ENCODE data around the gene CTTNBP2NL. TPM values are rescaled to one million over a fixed set of nuclear protein-coding genes. Genes with fewer than 3 reads are reported as not detected.
"Not testable (repeated sequence)": the region's sequence is repeated elsewhere in the genome, so short reads cannot be mapped to it uniquely, and the experiment has no call there.

Gene CTTNBP2NL
- total RNA-seq, 6 donors from 2014 or later: 33.1 to 95.3 (median 53.7) TPM

DNA sequence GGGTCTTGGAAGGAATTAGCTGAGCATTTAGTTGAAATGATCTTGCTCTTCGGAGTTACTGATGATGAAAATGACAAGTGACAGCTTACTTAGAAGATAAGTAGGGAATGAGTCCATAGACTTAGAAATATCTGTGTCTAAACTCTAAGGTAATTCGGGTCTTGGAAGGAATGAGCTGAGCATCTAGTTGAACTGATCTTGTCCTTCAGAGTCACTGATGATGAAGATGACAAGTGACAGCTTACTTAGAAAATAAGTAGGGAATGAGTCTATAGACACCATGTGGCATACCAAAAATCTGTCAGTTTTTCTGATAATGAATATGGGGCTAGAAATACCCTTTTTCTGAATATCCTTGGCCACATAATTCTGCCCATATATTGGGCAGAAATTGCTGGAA lies 14.7 kb downstream of the CTTNBP2NL start:
- Histone ChIP-seq H3K27ac (peak overlapping the region in 1 of 4 donors; percentile 34), H3K4me3 (no peak overlapping the region), H3K9me3 (no peaks in the 10 kb centered on the region), H3K36me3 (peaks cover 0 to 37% (median 11%) of the 10 kb centered on the region in 4 donors), H3K4me1 (peaks cover 0 to 12% (median 4%) of the 10 kb centered on the region in 4 donors), H3K27me3 (no peaks in the 10 kb centered on the region)
- TF ChIP-seq POLR2A (IDR thresholded peaks at IDR 0.05) (no peak), EP300 (IDR thresholded peaks at IDR 0.05) (no peak), POLR2AphosphoS5 (IDR thresholded peaks at IDR 0.05) (no peak)
- TF ChIP-seq, protein P1, sequence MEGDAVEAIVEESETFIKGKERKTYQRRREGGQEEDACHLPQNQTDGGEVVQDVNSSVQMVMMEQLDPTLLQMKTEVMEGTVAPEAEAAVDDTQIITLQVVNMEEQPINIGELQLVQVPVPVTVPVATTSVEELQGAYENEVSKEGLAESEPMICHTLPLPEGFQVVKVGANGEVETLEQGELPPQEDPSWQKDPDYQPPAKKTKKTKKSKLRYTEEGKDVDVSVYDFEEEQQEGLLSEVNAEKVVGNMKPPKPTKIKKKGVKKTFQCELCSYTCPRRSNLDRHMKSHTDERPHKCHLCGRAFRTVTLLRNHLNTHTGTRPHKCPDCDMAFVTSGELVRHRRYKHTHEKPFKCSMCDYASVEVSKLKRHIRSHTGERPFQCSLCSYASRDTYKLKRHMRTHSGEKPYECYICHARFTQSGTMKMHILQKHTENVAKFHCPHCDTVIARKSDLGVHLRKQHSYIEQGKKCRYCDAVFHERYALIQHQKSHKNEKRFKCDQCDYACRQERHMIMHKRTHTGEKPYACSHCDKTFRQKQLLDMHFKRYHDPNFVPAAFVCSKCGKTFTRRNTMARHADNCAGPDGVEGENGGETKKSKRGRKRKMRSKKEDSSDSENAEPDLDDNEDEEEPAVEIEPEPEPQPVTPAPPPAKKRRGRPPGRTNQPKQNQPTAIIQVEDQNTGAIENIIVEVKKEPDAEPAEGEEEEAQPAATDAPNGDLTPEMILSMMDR (IDR thresholded peaks at IDR 0.05): no peak
- 83 to 86% methylated on average over 2 of the region's 2 CpGs for WGBS, 2 donors
- no peak for ATAC-seq (ENCODE audit: low FRiP score in 2 of 2)
- DNase-seq: no peak

DNA sequence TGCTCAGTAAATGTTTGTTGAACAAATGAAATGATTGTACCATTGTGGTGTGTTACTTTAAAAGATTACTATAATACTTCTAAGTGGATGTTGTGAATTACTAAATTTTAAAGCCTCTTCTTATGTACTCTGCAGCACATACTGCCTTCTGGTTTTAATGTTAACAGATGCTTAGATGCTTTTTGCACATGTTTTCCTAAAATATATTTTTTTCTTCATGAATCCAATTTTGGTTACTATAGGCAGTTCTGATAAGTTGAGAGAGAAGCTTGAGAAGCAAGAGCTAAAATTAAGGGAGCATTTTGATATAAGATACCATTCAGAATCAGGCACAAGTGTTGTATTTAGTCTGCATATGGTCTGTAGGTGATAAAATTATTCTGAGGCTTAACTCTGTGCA lies 21.3 kb downstream of the CTTNBP2NL start:
- Histone ChIP-seq H3K27ac (peak overlapping the region in 1 of 4 donors; percentile 8), H3K27me3 (no peaks in the 10 kb centered on the region), H3K4me1 (no peaks in the 10 kb centered on the region), H3K36me3 (peaks cover 0 to 54% (median 21%) of the 10 kb centered on the region in 4 donors), H3K4me3 (no peak overlapping the region), H3K9me3 (no peaks in the 10 kb centered on the region)
- ATAC-seq (ENCODE audit: low FRiP score in 2 of 2) (no peak), DNase-seq (no peak)
- no peak for TF ChIP-seq POLR2A (IDR thresholded peaks at IDR 0.05)
- TF ChIP-seq, protein P1 (IDR thresholded peaks at IDR 0.05): no peak
- no peak for TF ChIP-seq POLR2AphosphoS5 (IDR thresholded peaks at IDR 0.05)
- no peak for TF ChIP-seq EP300 (IDR thresholded peaks at IDR 0.05)

DNA sequence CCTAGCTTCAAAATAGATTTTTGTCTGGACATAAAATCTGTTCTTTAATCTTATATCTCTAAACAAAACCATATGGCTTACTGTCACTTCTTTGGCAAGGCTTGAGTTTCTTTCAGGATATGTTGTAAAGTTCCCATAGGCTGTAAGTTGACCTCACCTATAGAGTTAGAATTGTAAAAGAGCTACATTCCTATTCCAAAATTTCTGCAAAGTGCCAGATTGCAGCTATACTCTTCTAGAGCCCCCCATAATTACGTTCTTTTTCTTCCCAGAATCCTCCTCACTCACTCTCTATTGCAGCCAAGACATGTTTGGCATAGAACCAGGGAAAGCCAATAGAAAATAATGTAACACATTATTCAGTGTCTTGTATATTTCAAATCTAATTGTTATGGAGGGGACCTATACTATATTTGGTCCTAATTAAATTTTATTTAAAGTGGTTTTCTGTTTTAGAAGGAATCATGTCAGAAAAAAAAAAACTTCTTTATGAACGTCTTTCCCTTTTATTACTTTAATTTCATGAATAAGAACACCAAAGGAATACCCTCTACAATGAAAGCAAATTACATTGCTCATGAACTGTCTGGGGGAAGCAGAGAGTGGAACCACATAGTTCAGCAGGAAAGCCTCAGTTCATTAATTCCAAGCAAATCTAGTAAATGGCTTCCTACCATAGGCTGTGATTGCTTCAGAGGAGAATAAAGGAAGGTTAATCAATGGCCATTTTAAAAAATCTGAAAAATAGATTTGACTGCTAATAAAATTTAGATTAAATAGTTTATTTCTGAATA lies 22.3 kb downstream of the CTTNBP2NL start:
- WGBS, 2 donors: 72 to 75% methylated on average over 2 of the region's 2 CpGs
- no peak overlapping the region for H3K4me3 ChIP-seq
- no peak for DNase-seq
- no peaks in the 10 kb centered on the region for H3K9me3 ChIP-seq
- H3K4me1 ChIP-seq: no peaks in the 10 kb centered on the region
- no peaks in the 10 kb centered on the region for H3K27me3 ChIP-seq
- H3K27ac ChIP-seq: no peak overlapping the region
- H3K36me3 ChIP-seq: peaks cover 0 to 55% (median 16%) of the 10 kb centered on the region in 4 donors
- no peak for ATAC-seq (ENCODE audit: low FRiP score in 2 of 2)
- TF ChIP-seq EP300 (IDR thresholded peaks at IDR 0.05): no peak
- TF ChIP-seq, protein P1 (IDR thresholded peaks at IDR 0.05): no peak
- TF ChIP-seq POLR2AphosphoS5 (IDR thresholded peaks at IDR 0.05): no peak
- no peak for TF ChIP-seq POLR2A (IDR thresholded peaks at IDR 0.05)

DNA sequence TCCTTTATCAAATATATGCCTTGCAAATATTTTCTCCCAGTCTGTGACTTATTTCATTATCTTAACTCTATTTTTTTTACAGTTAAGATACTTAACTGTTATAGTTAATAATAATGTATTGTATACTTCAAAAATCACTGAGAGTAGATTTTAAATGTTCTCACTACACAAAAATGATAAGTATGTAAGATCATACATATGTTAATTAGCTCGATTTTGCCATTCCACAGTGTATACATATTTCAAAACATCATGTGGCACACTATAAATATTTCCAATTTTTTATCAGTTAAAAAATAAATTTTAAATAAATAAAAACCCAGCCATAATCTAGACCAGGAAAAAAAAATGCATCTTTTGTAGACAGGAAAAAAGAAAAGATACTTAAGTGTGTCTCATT lies 27.2 kb downstream of the CTTNBP2NL start:
- no peak overlapping the region for H3K27ac ChIP-seq
- H3K27me3 ChIP-seq: no peaks in the 10 kb centered on the region
- no peaks in the 10 kb centered on the region for H3K4me1 ChIP-seq
- H3K9me3 ChIP-seq: no peaks in the 10 kb centered on the region
- no peak overlapping the region for H3K4me3 ChIP-seq
- 72 to 77% methylated on average over 1 of the region's 1 CpG for WGBS, 2 donors
- TF ChIP-seq EP300 (IDR thresholded peaks at IDR 0.05): no peak
- TF ChIP-seq POLR2A (IDR thresholded peaks at IDR 0.05): no peak
- TF ChIP-seq, protein P1 (IDR thresholded peaks at IDR 0.05): no peak
- no peak for TF ChIP-seq POLR2AphosphoS5 (IDR thresholded peaks at IDR 0.05)
- ATAC-seq (ENCODE audit: low FRiP score in 2 of 2) (no peak), DNase-seq (no peak)
- peaks cover 0 to 15% (median 6%) of the 10 kb centered on the region in 4 donors for H3K36me3 ChIP-seq

DNA sequence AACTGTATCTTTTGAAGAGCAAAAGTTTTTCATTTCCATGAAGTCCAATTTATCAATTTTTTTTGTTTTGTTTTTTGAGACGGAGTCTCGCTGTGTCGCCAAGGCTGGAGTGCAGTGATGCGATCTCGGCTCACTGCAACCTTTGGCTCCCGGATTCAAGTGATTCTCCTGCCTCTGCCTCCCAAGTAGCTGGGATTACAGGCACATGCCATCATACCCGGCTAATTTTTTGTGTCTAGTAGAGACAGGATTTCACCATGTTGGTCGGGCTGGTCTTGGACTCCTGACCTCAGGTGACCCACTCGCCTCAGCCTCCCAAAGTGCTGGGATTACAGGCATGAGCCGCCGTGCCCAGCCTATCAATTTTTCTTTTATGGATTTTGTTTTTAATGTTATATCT lies 27.7 kb downstream of the CTTNBP2NL start:
- not testable (repeated sequence) for H3K4me3 ChIP-seq; H3K27me3 ChIP-seq; ATAC-seq (ENCODE audit: low FRiP score in 2 of 2); H3K9me3 ChIP-seq; DNase-seq; H3K4me1 ChIP-seq; H3K27ac ChIP-seq
- 92 to 94% methylated on average over 10 to 11 of the region's 11 CpGs for WGBS, 2 donors
- H3K36me3 ChIP-seq: peaks cover 0 to 12% (median 6%) of the 10 kb centered on the region in 4 donors

All from upper lobe of left lung (tissue), 6 donors.